Hepatocyte (in vitro differentiated cells): ENCODE measurements around the gene SIK3. TPM values are rescaled to one million over a fixed set of nuclear protein-coding genes. Genes with fewer than 3 reads are reported as not detected.

Experiments
- DNase-seq: peaks from one replicate; pipeline ENCODE4 v3.0.0-alpha.2; 2016; ENCODE audit warnings: low spot score
- H2AFZ ChIP-seq: fragments of 200-600 bp; sonication (generic); 2 replicates; pipeline ENCODE4 v1.6.0; 2016; ENCODE audit warnings: antibody characterized with exemption, mild to moderate bottlenecking
- H3K27ac ChIP-seq: fragments of 200-600 bp; sonication (generic); 2 replicates; pipeline ENCODE4 v1.5.1; 2016; ENCODE audit warnings: mild to moderate bottlenecking
- H3K27me3 ChIP-seq: fragments of 200-600 bp; sonication (generic); 2 replicates; pipeline ENCODE4 v1.6.1; 2016
- H3K36me3 ChIP-seq: fragments of 200-600 bp; sonication (generic); replicated peaks from 2 replicates; pipeline ENCODE4 v1.5.1; 2016; ENCODE audit warnings: low read depth; ENCODE audit not compliant: insufficient read depth
- H3K4me1 ChIP-seq: fragments of 200-600 bp; sonication (generic); 2 replicates; pipeline ENCODE4 v1.5.1; 2016; ENCODE audit warnings: mild to moderate bottlenecking, moderate library complexity; ENCODE audit not compliant: insufficient read depth
- H3K4me2 ChIP-seq: fragments of 200-600 bp; sonication (generic); 2 replicates; pipeline ENCODE4 v1.6.0; 2016
- H3K4me3 ChIP-seq: fragments of 200-600 bp; sonication (generic); 2 replicates; pipeline ENCODE4 v1.5.1; 2016; ENCODE audit warnings: mild to moderate bottlenecking
- H3K79me2 ChIP-seq: fragments of 200-600 bp; sonication (generic); 2 replicates; pipeline ENCODE4 v1.6.0; 2017; ENCODE audit warnings: mild to moderate bottlenecking
- H3K9me2 ChIP-seq: fragments of 200-600 bp; sonication (generic); replicated peaks from 2 replicates; pipeline ENCODE4 v1.6.0; 2017; ENCODE audit warnings: mild to moderate bottlenecking; ENCODE audit not compliant: insufficient read depth
- H3K9me3 ChIP-seq: fragments of 200-600 bp; sonication (generic); 2 replicates; pipeline ENCODE4 v1.5.1; 2016; ENCODE audit warnings: low read depth, mild to moderate bottlenecking
- H4K20me1 ChIP-seq: fragments of 200-600 bp; sonication (generic); 2 replicates; pipeline ENCODE4 v1.6.0; 2016; ENCODE audit warnings: mild to moderate bottlenecking; ENCODE audit not compliant: insufficient read depth, poor library complexity, severe bottlenecking
- EZH2 ChIP-seq: fragments of 200-600 bp; sonication (generic); IDR thresholded peaks from 2 replicates; pipeline ENCODE4 v1.6.1; 2016; ENCODE audit warnings: antibody characterized with exemption, mild to moderate bottlenecking, borderline replicate concordance
- EZH2phosphoT487 ChIP-seq: fragments of 200-600 bp; sonication (generic); IDR thresholded peaks from one replicate; pipeline ENCODE4 v1.6.1; 2018; ENCODE audit warnings: antibody characterized with exemption, mild to moderate bottlenecking, low read depth, moderate library complexity; ENCODE audit not compliant: unreplicated experiment, severe bottlenecking
- WGBS: methylation state at CpG from one replicate; pipeline ENCODE4 v1.1.6; 2016; ENCODE audit warnings: low lambda C conversion rate; ENCODE audit errors: missing lambda C conversion rate; 5-methylcytosine and 5-hydroxymethylcytosine counted together
- polyA plus RNA-seq: library from polyadenylated mRNA; unstranded; fragments of >200 nt; fragmentation: Nextera tagmentation; extraction: Ambion mirVana; gene quantifications from 2 replicates; pipeline ENCODE4 v1.2.1, GENCODE V29; 2016
- total RNA-seq: library from RNA; depleted of rRNA; stranded (reverse); fragments of >200 nt; gene quantifications from 2 replicates; pipeline ENCODE4 v1.2.3, GENCODE V29; 2014
- TF ChIP-seq, protein P1 (sequence below): fragments of 200-600 bp; sonication (generic); IDR thresholded peaks from 2 replicates; pipeline ENCODE4 v1.5.1; 2016; ENCODE audit warnings: antibody characterized with exemption, mild to moderate bottlenecking; ENCODE audit not compliant: poor library complexity

SIK3 gene
- total and polyA plus RNA-seq, 2 experiments from 2014 or later, result 15.8 to 17.7 TPM

DNA sequence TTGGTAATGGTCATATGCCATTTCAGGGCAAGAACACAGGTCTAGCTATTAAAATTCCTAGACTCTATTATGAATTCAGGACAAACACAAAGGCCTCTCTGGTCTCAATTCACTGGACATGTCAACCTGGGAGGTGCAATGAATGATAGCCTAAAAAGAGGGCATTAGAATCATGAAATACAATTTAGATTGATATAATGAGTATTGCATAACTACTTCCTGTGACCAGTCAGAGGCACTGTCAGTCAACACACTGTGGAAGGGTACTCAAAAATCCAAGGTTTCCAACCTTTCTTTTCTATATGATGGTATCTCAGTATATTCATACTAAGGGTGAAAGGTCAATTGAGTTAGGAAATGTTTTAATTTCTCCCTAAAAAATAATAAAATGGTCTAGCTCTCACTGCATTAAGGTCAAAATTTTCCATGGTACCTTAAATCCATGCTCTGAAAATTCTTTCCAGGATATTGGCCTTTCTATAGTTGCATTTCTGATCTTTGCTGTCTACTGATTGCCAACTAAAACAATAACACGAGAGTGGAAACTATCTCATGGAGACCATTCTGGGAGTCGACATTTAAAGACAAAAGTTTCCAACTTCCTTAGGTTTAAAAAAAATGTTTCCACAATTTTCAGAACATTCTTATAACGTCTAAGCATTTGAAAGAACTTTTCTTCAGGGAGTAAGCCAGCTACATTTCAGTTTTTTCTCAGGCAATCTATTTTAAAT lies 179.1 kb downstream of the SIK3 start:
- H3K4me2 ChIP-seq, result no peak overlapping the region
- H3K4me3 ChIP-seq, result no peak overlapping the region
- no peaks in the 10 kb centered on the region for H3K9me2 ChIP-seq
- no peaks in the 10 kb centered on the region for H3K4me1 ChIP-seq
- no peak overlapping the region for H3K27ac ChIP-seq
- TF ChIP-seq EZH2phosphoT487, result no peak
- TF ChIP-seq EZH2, result no peak
- TF ChIP-seq, protein P1, sequence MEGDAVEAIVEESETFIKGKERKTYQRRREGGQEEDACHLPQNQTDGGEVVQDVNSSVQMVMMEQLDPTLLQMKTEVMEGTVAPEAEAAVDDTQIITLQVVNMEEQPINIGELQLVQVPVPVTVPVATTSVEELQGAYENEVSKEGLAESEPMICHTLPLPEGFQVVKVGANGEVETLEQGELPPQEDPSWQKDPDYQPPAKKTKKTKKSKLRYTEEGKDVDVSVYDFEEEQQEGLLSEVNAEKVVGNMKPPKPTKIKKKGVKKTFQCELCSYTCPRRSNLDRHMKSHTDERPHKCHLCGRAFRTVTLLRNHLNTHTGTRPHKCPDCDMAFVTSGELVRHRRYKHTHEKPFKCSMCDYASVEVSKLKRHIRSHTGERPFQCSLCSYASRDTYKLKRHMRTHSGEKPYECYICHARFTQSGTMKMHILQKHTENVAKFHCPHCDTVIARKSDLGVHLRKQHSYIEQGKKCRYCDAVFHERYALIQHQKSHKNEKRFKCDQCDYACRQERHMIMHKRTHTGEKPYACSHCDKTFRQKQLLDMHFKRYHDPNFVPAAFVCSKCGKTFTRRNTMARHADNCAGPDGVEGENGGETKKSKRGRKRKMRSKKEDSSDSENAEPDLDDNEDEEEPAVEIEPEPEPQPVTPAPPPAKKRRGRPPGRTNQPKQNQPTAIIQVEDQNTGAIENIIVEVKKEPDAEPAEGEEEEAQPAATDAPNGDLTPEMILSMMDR, result no peak
- no peaks in the 10 kb centered on the region for H3K79me2 ChIP-seq
- H3K9me3 ChIP-seq, result no peaks in the 10 kb centered on the region
- no peaks in the 10 kb centered on the region for H3K27me3 ChIP-seq
- no peak overlapping the region for H2AFZ ChIP-seq
- H4K20me1 ChIP-seq, result no peaks in the 10 kb centered on the region
- DNase-seq, result no peak
- WGBS, result 93% methylated on average over 3 of the region's 3 CpGs
- no peaks in the 10 kb centered on the region for H3K36me3 ChIP-seq

DNA sequence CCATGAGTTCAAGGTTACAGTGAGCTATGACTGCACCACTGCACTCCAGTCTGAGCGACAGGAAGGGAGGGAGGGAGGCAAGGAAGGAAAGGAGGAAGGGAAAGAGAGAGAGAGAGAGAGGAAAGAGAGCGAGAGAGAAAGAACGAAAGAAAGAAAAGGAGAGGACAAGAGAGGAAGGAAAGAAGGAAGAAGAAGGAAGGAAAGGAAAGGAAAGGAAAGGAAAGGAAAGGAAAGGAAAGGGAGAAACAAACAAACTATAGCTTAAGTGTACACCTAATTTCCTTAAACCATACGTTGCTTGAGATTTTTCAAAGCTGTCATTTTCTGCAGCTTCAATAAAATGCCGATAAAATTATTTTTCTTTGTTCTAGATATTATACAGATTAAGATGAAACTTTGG lies 180.6 kb downstream of the SIK3 start:
- no peaks in the 10 kb centered on the region for H3K4me1 ChIP-seq
- WGBS, result 92% methylated on average over 3 of the region's 5 CpGs
- no peaks in the 10 kb centered on the region for H4K20me1 ChIP-seq
- TF ChIP-seq, protein P1, result no peak
- TF ChIP-seq EZH2phosphoT487, result no peak
- TF ChIP-seq EZH2, result no peak
- no peaks in the 10 kb centered on the region for H3K9me3 ChIP-seq
- H3K36me3 ChIP-seq, result no peaks in the 10 kb centered on the region
- H3K4me2 ChIP-seq, result no peak overlapping the region
- H3K27me3 ChIP-seq, result no peaks in the 10 kb centered on the region
- no peaks in the 10 kb centered on the region for H3K9me2 ChIP-seq
- no peak overlapping the region for H3K4me3 ChIP-seq
- H3K27ac ChIP-seq, result no peak overlapping the region
- no peak overlapping the region for H2AFZ ChIP-seq
- H3K79me2 ChIP-seq, result no peaks in the 10 kb centered on the region
- no peak for DNase-seq

DNA sequence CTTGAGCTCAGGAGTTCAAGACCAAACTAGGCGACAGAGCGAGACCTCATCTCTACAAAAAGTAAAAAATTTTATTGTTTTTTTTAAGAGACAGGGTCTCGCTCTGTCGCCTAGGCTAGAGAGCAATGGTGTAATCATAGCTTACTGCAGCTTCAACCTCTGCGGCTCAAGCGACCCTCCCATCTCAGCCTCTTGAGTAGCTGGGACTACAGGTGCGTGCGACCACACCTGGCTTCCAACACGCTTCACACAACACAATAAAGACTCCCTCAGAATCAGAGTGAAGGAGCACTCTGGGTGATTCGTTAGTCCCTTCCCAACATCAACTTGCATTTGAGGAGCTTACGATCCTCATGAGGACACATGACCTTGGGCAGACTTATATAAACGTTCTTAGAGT lies 181.3 kb downstream of the SIK3 start:
- no peak for DNase-seq
- Histone ChIP-seq H3K9me3 (no peaks in the 10 kb centered on the region), H3K9me2 (no peaks in the 10 kb centered on the region), H3K79me2 (no peaks in the 10 kb centered on the region), H4K20me1 (no peaks in the 10 kb centered on the region), H2AFZ (no peak overlapping the region), H3K27ac (no peak overlapping the region), H3K36me3 (no peaks in the 10 kb centered on the region), H3K4me2 (no peak overlapping the region), H3K4me1 (no peaks in the 10 kb centered on the region), H3K4me3 (no peak overlapping the region), H3K27me3 (no peaks in the 10 kb centered on the region)
- WGBS, result 97% methylated on average over 12 of the region's 12 CpGs
- TF ChIP-seq, protein P1, result no peak
- TF ChIP-seq EZH2phosphoT487, result no peak

DNA sequence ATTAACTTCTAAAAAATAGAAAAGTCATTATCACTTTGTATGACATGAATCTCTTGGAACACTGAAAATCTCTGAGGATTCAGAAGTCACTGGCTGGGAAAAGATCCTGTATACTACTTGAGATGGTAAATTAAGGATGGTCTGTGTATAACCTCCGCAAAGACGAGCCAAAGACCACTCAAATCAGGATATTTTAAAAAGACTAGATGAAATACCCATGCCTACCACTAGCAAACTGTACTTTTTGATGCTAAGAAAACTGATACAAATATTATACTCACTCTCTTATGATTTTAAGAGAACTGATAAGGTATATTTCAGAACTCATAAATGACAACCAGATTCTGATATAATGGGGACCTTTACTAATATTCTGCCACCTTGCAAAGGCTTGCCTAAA lies 182.2 kb downstream of the SIK3 start:
- Histone ChIP-seq H3K36me3 (no peaks in the 10 kb centered on the region), H3K79me2 (no peaks in the 10 kb centered on the region), H3K4me2 (no peak overlapping the region), H3K27ac (no peak overlapping the region), H4K20me1 (no peaks in the 10 kb centered on the region), H3K4me3 (no peak overlapping the region), H3K4me1 (no peaks in the 10 kb centered on the region), H3K9me2 (no peaks in the 10 kb centered on the region), H3K9me3 (no peaks in the 10 kb centered on the region), H3K27me3 (no peaks in the 10 kb centered on the region), H2AFZ (no peak overlapping the region)
- 97% methylated on average over 2 of the region's 2 CpGs for WGBS
- DNase-seq, result no peak
- TF ChIP-seq EZH2phosphoT487, result no peak
- TF ChIP-seq EZH2, result no peak
- TF ChIP-seq, protein P1, result no peak
